Measurements from ENCODE around the gene MLXIPL.
"Not testable (repeated sequence)": the region's sequence is repeated elsewhere in the genome, so short reads cannot be mapped to it uniquely, and the experiment has no call there.

The MLXIPL gene

DNA sequence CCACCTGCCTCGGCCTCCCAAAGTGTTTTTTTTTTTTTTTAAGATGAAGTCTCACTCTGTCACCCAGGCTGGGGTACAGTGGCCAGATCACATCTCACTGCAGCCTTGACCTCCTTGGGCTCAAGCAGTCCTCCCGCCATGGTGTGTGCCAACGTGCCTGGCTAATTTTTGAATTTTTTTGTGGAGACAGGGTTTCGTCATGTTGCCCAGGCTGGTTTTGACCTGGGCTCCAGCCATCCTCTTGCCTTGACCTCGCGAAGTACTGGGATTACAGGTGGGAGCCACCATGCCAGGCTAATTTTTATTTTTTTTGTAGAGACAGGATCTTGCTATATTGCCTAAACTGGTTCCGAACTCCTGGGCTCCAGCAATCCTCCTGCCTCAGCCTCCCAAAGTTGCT lies 9.0 kb upstream of the MLXIPL start:
- no peak overlapping the region for H3K27ac ChIP-seq
- TF ChIP-seq Cebpa-rat (IDR thresholded peaks at IDR 0.05): no peak
- H3K9me3 ChIP-seq: no peaks in the 10 kb centered on the region
- no peaks in the 10 kb centered on the region for H4K20me1 ChIP-seq
- no peaks in the 10 kb centered on the region for H3K4me1 ChIP-seq
- no peak overlapping the region for H3K9ac ChIP-seq
- no peak overlapping the region for H3K4me2 ChIP-seq
- no peak overlapping the region for H3K4me3 ChIP-seq
- H3K36me3 ChIP-seq: no peaks in the 10 kb centered on the region
- no peaks in the 10 kb centered on the region for H3K27me3 ChIP-seq

DNA sequence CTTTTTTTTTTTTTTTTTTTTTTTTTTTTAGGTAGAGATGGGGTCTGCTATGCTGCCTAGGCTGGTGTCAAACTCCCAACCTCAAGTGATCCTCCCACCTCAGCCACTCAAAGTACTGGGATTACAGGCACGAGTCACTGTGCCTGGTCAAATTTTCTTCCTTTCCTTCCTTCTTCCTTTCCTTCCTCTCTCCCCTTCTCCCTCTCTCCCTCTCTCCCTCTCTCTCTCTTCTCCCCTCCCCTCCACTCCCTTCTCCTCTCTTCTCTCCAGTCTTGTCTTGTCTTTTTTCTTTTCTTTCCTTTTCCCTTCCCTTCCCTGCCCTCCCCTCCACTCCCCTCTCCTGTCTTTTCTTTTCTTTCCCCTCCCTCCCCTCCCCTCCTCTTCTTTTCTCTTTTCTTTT lies 7.2 kb upstream of the MLXIPL start:
- no peak overlapping the region for H3K4me3 ChIP-seq
- peaks cover 4% of the 10 kb centered on the region; the same call in 1 of the 2 replicates for H3K4me1 ChIP-seq
- H3K36me3 ChIP-seq: no peaks in the 10 kb centered on the region
- H3K4me2 ChIP-seq: no peak overlapping the region
- peaks cover 5% of the 10 kb centered on the region; the same call in 1 of the 2 replicates for H3K27me3 ChIP-seq
- no peak overlapping the region for H3K9ac ChIP-seq
- no peak for TF ChIP-seq Cebpa-rat (IDR thresholded peaks at IDR 0.05)
- no peak overlapping the region for H3K27ac ChIP-seq
- H3K9me3 ChIP-seq: no peaks in the 10 kb centered on the region
- H4K20me1 ChIP-seq: no peaks in the 10 kb centered on the region

DNA sequence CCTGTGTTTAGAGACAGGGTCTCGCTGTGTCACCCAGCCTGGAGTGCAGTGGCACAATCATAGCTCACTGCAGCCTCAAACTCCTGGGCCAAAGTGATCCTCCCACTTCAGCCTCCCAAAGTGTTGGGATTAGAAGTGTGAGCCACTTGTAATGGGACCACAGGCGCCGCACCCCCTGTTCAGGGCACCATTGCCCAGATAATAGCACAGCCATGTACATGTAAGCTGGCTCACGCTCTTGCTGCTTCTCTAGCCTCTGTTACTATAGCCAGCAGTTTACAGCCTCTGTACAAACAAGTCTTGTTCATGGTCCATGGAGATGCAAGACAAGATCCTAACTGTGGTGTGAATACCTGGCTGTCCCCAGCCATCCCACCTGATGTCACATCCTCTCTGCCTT lies 4.2 kb upstream of the MLXIPL start:
- Histone ChIP-seq H4K20me1 (peaks cover 3% of the 10 kb centered on the region; the same call in 1 of the 2 replicates), H3K9ac (no peak overlapping the region), H3K4me2 (no peak overlapping the region), H3K36me3 (no peaks in the 10 kb centered on the region), H3K27me3 (peaks cover 27% of the 10 kb centered on the region), H3K27ac (no peak overlapping the region), H3K4me1 (peaks cover 10% of the 10 kb centered on the region), H3K9me3 (no peaks in the 10 kb centered on the region), H3K4me3 (no peak overlapping the region)
- no peak for TF ChIP-seq Cebpa-rat (IDR thresholded peaks at IDR 0.05)

DNA sequence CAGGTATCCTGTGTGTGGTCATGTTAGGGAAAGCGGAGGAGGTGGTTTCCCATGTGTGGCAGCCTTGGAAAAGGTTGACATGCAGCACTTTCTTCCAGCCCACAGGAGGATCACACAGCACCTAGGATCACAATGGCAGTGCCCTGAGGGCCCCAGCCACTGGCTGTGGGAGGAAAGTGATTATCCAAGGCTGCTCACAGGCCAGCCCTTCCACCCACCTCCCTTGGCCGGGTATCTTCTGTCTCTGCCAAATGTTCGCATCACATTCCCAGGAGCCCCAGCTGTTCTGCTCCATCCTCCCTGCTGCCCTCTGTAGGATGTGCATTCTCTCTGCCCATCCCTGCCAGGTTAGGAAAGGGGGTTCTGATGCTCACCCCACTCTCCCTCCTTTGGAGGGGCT lies 2.5 kb upstream of the MLXIPL start:
- Histone ChIP-seq H3K4me3 (no peak overlapping the region), H3K9ac (no peak overlapping the region), H3K36me3 (no peaks in the 10 kb centered on the region), H4K20me1 (peaks cover 7% of the 10 kb centered on the region; the same call in 1 of the 2 replicates), H3K9me3 (no peaks in the 10 kb centered on the region), H3K27me3 (peaks cover 44% of the 10 kb centered on the region), H3K4me1 (peaks cover 19% of the 10 kb centered on the region), H3K4me2 (0 out of 2 replicates have a peak overlapping the region, but pooled peaks have one; percentile 11), H3K27ac (no peak overlapping the region)
- no peak for TF ChIP-seq Cebpa-rat (IDR thresholded peaks at IDR 0.05)

DNA sequence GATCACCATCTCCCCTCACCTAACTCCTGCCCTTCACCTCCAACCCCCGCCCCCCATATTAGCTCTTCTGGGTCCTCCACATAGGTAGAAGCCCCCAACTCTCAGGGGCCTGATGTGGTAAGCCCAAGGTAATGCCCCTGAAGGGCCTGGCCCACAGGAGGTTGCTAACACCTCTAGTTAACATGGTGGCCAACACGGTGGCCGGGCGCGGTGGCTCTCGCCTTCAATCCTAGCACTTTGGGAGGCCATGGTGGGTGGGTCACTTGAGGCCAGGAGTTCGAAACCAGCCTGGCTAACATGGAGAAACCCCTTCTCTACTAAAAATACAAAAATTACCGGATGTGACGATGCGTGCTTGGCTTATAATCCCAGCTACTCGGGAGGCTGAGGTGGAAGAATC lies 954 bp upstream of the MLXIPL start:
- H3K9me3 ChIP-seq: no peaks in the 10 kb centered on the region
- H3K9ac ChIP-seq: no peak overlapping the region
- no peaks in the 10 kb centered on the region for H3K36me3 ChIP-seq
- peaks cover 7% of the 10 kb centered on the region; the same call in 1 of the 2 replicates for H4K20me1 ChIP-seq
- TF ChIP-seq Cebpa-rat (IDR thresholded peaks at IDR 0.05): no peak
- no peak overlapping the region for H3K4me3 ChIP-seq
- H3K4me1 ChIP-seq: peaks cover 19% of the 10 kb centered on the region
- no peak overlapping the region for H3K4me2 ChIP-seq
- H3K27ac ChIP-seq: no peak overlapping the region
- H3K27me3 ChIP-seq: peaks cover 54% of the 10 kb centered on the region

DNA sequence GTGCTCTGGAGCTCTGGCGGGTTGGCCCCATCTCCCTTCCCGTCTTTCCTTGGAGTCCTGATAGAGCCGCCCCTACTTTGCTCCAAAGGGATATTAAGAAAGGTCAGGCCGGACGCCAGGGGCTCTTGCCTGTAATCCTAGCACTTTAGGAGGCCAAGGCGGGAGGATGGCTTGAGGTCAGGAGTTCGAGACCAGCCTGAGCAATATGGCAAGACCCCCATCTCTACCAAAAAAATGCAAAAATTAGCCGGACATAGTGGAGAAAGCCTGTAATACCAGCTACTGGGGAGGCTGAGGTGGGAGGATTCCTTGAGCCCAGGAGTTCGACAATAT lies 313 bp upstream of the MLXIPL start:
- Histone ChIP-seq H4K20me1 (peaks cover 7% of the 10 kb centered on the region; the same call in 1 of the 2 replicates), H3K9ac (no peak overlapping the region), H3K36me3 (no peaks in the 10 kb centered on the region), H3K9me3 (no peaks in the 10 kb centered on the region), H3K27ac (no peak overlapping the region), H3K4me1 (peaks cover 19% of the 10 kb centered on the region), H3K27me3 (peaks cover 54% of the 10 kb centered on the region), H3K4me3 (no peak overlapping the region), H3K4me2 (no peak overlapping the region)
- TF ChIP-seq Cebpa-rat (IDR thresholded peaks at IDR 0.05): no peak

DNA sequence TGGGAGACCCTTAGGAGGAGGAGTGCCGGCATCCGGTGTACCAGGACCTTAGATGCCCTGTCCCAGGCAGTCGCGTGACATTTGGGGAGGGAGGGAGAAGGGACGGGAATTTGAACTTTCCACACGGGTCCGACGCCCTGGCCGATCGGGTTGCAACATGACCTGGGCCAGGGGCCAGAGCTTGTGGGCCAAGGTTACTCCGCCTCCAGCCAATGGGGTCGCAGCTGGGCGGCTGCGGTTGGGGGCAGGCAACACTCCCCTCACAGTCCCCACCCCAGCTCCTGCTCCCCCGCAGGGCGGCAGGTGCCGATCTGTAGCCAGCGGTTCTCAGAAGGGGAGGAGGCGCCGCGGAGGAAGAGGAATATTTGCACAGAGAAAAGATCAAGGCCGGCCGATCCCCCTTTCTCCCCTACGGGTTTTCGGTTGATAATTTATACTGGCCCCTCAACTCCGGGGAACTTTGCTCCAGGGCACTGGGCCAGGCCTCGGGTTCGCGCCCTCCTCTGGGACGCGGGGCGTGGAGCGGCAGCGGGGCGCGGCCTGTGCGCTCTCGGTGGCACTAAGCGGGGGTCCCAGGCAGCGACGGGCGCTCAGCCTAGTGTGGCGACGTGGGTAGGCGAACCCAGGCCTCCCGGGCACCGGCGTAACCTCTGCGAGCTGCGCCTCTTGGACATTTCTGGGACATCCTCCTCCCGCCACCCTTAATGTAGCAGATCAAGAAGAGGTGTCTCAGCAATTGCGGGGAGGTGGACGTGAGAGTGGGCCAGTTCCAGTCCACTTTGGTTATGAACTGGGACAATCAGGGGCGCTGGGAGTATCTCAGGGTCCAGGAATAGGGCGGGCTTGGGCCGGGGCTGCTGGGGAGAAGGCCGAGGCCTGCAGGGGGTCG lies 1.2 kb downstream of the MLXIPL start:
- Histone ChIP-seq H3K9ac (no peak overlapping the region), H4K20me1 (peaks cover 7% of the 10 kb centered on the region; the same call in 1 of the 2 replicates), H3K36me3 (no peaks in the 10 kb centered on the region), H3K4me1 (peaks cover 19% of the 10 kb centered on the region), H3K4me3 (peak overlapping the region; percentile 32), H3K9me3 (no peaks in the 10 kb centered on the region), H3K27ac (no peak overlapping the region), H3K4me2 (peak overlapping the region; percentile 69), H3K27me3 (peaks cover 54% of the 10 kb centered on the region)
- TF ChIP-seq Cebpa-rat (IDR thresholded peaks at IDR 0.05): no peak

DNA sequence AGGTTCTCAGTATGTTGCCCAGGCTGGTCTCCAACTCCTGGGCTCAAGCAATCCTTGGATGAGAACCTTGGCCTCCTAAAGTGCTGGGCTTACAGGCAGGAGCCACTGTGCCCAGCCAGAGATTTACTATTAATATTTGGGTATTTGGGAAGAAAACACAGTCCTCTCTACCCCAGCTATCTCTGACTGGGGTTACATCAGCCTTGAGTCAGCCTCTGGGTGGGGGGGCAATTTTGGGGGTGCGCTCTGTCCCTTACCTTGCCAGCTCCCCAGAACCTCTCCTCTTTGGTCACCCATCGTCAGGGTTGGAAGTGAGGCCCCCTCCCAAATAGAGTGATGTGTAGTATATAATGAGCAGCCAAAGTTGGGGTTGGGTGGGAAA lies 1.8 kb downstream of the MLXIPL start:
- Histone ChIP-seq H3K4me3 (no peak overlapping the region), H4K20me1 (peaks cover 7% of the 10 kb centered on the region; the same call in 1 of the 2 replicates), H3K9me3 (no peaks in the 10 kb centered on the region), H3K27ac (no peak overlapping the region), H3K4me2 (no peak overlapping the region), H3K27me3 (peaks cover 54% of the 10 kb centered on the region), H3K9ac (no peak overlapping the region), H3K4me1 (peaks cover 19% of the 10 kb centered on the region), H3K36me3 (no peaks in the 10 kb centered on the region)
- no peak for TF ChIP-seq Cebpa-rat (IDR thresholded peaks at IDR 0.05)

DNA sequence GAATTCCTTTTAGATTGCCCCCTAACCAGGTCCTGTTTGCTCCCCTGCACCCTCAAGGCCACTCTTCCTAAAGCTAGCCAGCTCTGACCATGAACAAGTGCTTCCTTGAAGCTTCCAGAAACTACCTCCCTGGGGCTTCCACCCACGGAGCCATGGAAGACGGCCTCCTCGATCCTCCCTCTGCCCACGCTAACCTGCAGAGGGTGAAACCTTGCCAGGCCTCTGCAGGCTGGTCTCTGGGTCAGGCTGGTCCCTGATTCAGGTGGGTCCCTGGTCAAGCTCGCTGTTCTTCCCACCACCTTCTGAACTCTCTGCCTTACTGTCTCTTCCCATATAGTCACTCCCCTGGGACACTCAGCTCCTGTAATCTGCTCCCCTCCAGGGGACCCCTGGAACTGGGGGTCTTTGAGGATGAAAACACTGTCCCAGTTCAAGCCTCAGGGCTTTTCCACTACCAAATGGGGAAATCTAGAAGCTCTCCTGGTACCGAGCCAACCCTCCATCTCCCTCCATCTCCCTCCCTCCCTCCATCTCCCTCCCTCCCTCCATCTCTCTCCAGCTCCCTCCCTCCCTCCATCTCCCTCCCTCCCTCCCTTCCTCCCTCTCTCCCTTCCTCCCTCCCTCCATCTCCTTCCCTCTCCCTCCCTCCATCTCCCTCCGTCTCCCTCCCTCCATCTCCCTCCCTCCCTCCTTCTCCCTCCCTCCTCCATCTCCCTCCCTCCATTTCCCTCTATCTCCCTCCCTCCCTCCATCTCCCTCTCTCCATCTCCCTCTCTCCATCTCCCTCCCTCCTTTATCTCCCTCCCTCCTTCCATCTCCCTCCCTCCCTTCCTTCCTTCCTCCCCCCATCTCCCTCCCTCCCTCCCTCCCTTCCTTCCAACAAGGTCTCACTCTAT lies 2.9 kb downstream of the MLXIPL start:
- peaks cover 7% of the 10 kb centered on the region; the same call in 1 of the 2 replicates for H4K20me1 ChIP-seq
- H3K9me3 ChIP-seq: no peaks in the 10 kb centered on the region
- no peak overlapping the region for H3K4me3 ChIP-seq
- peaks cover 47% of the 10 kb centered on the region for H3K27me3 ChIP-seq
- H3K4me2 ChIP-seq: no peak overlapping the region
- TF ChIP-seq Cebpa-rat (IDR thresholded peaks at IDR 0.05): no peak
- H3K27ac ChIP-seq: no peak overlapping the region
- H3K36me3 ChIP-seq: no peaks in the 10 kb centered on the region
- peaks cover 13% of the 10 kb centered on the region for H3K4me1 ChIP-seq
- H3K9ac ChIP-seq: no peak overlapping the region

DNA sequence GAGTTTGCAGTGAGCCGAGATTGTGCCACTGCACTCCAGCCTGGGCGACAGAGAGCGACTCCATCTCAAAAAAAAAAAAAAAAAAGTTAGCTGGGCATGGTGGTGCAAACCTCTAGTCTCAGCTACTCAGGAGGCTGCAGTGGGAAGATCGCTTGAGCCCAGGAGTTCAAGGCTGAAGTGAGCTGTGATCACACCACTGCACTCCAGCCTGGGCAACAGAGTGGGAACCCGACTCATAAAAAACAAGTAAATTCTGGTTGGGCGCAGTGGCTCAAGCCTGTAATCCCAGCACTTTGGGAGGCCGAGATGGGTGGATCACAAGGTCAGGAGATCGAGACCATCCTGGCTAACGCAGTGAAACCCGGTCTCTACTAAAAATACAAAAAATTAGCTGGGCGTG lies 4.9 kb downstream of the MLXIPL start:
- peaks cover 20% of the 10 kb centered on the region for H3K4me1 ChIP-seq

More for the DNA sequence above, 4.9 kb downstream of the MLXIPL start:
- not testable (repeated sequence) for H3K9me3 ChIP-seq, H3K27ac ChIP-seq, H4K20me1 ChIP-seq, H3K4me3 ChIP-seq, H3K9ac ChIP-seq, H3K36me3 ChIP-seq, H3K4me2 ChIP-seq
- peaks cover 35% of the 10 kb centered on the region for H3K27me3 ChIP-seq

Data from BLaER1 (cell line).